ENCODE data around the gene EEPD1.

Gene EEPD1

DNA sequence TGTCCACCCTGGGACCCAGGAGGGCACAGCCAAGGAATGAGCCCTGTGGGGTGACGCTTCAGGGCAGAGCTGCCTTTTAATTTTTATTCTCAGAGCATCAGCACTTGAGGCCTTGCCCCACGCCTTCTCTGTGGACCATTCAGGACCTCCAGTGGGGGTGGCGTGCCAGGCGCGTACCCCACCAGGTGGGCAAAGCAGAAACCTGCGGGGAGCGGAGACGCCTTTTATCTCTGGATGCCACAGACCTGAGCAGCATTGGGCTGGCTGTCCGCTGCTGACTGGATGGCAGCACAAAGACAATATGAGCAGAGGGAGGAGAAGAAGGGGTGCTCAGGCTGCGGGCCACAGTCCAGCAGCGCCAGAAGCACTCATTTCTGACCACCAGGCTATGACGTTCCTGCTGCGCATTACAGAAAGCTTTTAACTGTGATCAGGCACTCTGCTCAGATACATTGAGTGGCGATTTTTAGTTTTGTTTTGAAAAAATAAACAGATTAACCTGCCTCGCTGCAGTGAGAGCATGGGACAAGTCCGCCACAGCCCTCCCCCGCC, 146.2 kb downstream of the EEPD1 start:
- no peak for DNase-seq (ENCODE audit: low read depth in 2 of 2)

DNA sequence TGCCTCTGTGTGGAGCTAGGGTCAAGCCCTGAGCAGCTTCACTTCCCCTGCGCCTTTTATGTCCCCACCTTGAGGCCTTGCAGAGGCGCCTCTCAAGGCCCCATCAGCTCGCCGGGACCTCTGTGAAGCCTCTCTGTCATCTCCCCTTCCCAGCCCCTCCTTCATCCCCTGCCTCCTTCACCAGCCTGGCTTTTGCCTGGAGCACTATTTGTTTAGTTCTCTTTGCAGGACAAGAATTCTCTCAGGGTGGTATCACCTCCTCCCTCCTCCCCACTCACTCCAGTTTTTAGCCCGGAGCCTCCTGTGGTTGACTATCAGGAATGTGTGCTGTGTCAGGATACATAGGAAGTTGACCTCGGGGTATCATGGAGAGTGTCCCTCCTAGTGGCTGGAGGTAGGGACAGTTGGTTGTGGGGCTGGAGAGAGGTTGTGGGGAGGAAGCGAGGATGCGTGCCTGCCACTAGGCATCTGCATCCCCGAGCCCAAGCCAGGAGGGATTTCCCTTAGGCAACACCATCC, 146.8 kb downstream of the EEPD1 start:
- no peak for DNase-seq (ENCODE audit: low read depth in 2 of 2)

- no peak for DNase-seq (ENCODE audit: low read depth in 2 of 2)
Measured at GRCh38 chr7:36300696-36301350, 147.8 kb downstream of the EEPD1 start.

- no peak for DNase-seq (ENCODE audit: low read depth in 2 of 2)
Measured at GRCh38 chr7:36301914-36302771, 149.1 kb downstream of the EEPD1 start.

- DNase-seq (ENCODE audit: low read depth in 2 of 2) = no peak
Measured at GRCh38 chr7:36303202-36304098, 150.4 kb downstream of the EEPD1 start.

DNA sequence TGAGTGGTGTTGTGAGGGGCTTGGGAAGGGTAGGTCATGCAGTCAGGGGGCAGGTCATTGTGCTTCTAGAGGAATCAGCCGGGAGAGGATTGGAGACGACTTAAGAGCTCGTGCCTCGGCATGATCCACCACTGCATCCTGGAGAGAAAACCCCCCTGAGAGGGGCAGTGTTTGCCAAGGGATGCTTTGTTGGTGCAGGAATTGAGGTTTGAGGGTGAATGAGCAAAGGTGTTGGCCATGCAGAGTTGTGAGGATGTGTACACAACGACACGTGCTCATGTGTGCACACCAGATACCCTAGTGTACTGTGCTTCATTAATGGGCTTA, 151.0 kb downstream of the EEPD1 start:
- no peak for DNase-seq (ENCODE audit: low read depth in 2 of 2)

GRCh38 chr7:36305226-36305625, 152.2 kb downstream of the EEPD1 start:
- no peak for DNase-seq (ENCODE audit: low read depth in 2 of 2)

GRCh38 chr7:36305648-36306047, 152.6 kb downstream of the EEPD1 start:
- no peak for DNase-seq (ENCODE audit: low read depth in 2 of 2)

DNA sequence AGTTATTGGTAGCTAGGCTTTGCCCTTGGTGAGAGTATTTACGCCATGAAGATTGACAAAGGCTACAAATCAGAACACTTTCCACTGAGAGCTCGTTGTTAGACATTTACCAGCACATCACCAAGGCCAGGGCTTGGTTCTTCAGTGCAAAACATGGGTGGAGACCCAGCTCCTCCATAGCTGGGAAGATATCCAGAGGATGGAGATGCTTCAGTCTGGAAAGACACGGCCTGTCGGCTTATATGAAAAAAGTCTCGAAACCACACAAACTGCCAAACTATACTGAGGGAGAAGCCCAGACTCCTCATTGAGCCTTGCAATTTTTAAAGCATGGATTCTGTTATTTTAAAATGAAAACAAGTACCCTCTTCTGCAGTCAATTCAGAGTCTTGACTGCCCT, 153.2 kb downstream of the EEPD1 start:
- DNase-seq (ENCODE audit: low read depth in 2 of 2) = no peak

GRCh38 chr7:36306722-36307121, 153.7 kb downstream of the EEPD1 start:
- no peak for DNase-seq (ENCODE audit: low read depth in 2 of 2)

DNA sequence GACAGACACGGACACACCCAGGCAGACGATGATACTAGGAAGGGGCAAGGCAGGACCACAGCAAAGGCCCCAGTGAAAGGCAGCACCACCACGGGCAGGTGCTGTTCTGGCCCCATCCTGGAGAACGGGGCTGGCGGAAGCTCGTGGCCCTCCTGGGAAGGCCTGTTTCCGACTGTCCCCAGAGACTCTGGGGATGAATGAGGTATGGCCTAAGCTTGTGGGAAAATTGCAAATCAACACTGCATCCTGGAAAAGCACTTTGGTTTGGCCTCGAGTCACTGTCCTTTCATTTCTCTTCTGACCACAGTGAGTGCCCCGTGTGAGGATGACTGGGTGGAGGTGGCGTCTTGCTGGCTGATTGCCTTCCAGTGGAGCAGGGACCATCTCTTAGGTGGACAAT, 155.0 kb downstream of the EEPD1 start:
- no peak for DNase-seq (ENCODE audit: low read depth in 2 of 2)

DNA sequence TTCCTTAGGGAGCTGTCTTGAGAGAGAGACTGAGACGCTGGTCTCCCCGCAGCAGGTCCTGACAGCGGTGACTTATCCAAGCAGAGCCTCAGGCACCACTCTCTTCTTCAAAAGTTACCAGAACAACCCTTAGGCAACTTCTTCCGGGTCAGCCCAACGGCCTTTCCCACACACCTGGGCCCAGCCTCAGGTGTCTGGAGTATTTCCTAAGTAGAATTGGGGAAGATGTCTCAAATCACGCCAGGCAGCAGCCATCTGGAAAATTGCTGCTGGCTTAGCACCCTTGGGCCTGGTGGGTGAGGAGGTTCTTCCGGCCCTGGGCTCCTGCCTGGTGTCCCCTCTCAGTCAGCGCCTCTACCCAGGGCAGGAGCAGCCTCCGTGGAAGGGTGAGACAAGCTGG, 156.2 kb downstream of the EEPD1 start:
- no peak for DNase-seq (ENCODE audit: low read depth in 2 of 2)

- DNase-seq (ENCODE audit: low read depth in 2 of 2) = no peak
Measured at GRCh38 chr7:36309716-36310115, 156.7 kb downstream of the EEPD1 start.

DNA sequence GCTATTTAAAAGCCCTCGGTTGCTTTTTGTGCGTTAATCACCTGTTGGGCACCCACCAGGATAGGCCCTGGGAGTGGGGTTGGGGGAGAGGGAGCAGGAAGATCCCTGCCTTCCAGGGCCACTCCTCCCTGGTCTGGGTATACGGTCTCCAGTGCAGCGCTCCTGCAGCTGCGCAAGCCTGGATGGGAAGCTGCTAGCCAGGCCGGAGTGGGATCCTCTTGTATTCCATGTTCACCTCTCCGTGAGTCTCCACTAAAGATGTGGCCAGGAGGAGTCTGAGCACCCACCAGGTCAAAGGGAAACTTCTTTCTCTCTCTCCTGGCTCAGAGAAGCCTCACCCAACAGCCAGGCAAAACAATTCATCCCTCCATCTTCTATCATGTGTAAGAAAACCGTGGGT, 157.8 kb downstream of the EEPD1 start:
- no peak for DNase-seq (ENCODE audit: low read depth in 2 of 2)

- DNase-seq (ENCODE audit: low read depth in 2 of 2) = no peak
Measured at GRCh38 chr7:36311539-36311938, 158.5 kb downstream of the EEPD1 start.

DNA sequence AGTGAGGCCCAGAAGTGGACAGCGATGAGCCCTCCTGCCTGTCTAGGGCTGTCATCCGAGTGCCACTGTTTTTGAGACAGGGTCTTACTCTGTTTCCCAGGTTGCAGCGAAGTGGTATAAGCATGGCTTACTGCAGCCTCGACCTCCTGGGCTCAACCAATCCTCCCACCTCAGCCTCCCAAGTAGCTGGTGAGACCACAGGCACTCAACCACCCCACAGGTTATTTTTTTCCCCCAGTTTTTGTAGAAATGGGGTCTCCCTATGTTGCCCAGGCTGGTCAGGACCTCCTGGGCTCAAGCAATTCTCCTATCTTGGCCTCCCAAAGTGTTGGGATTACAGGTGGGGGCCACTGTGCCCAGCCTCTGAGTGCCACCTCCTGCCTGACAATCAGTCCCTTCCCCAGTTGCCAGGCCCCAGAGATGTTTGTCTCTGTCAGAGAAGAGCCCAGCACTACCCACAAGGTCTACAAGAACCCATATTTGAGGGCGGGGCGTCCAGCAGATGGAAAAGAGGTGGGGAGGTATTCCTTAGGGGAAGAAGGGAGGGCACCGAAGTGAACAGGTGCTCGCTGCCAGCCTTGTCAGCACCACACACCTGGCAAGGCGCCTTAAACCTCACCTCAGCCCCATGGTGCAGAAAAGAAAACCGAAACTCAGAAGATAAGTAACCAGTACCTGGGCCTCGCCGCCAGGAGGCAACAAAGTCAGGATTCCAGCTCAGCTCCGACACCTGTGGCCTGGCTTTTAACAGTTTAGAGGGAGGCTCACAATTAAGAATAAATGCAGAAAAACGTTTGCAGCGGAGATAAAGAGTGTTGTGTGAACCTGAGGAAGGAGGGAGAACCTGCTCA, 159.2 kb downstream of the EEPD1 start:
- DNase-seq (ENCODE audit: low read depth in 2 of 2) = no peak

GRCh38 chr7:36312915-36313334, 159.9 kb downstream of the EEPD1 start:
- DNase-seq (ENCODE audit: low read depth in 2 of 2) = no peak

- no peak for DNase-seq (ENCODE audit: low read depth in 2 of 2)
Measured at GRCh38 chr7:36313607-36314006, 160.6 kb downstream of the EEPD1 start.

- DNase-seq (ENCODE audit: low read depth in 2 of 2) = no peak
Measured at GRCh38 chr7:36314491-36314890, 161.4 kb downstream of the EEPD1 start.

GRCh38 chr7:36315309-36315944, 162.4 kb downstream of the EEPD1 start:
- no peak for DNase-seq (ENCODE audit: low read depth in 2 of 2)

Data from stimulated activated CD8-positive, alpha-beta memory T cell treated with anti-CD3 and anti-CD28 coated beads, Interleukin-2, amount 100 ng/mL, for 48 hours (primary cell).